Lung (tissue), 12 donors: ENCODE results near the gene IGFN1. TPM values are rescaled to one million over a fixed set of nuclear protein-coding genes. Genes with fewer than 3 reads are reported as not detected.

Source experiments
- ATAC-seq: fragments of 200-7000 bp; cut with Tn5 transposase; one replicate; pipeline ENCODE4 v1.9.1; 2020; ENCODE audit warnings: moderate number of reproducible peaks; ENCODE audit not compliant: insufficient read depth, low FRiP score
- DNase-seq, 3 donors: peaks; one replicate each; pipeline ENCODE4 v3.0.0-alpha.2; 2013 to 2017
- H3K27ac ChIP-seq, 2 donors: one replicate each; pipeline ENCODE4 v1.5.1; 2013; ENCODE audit warnings: mild to moderate bottlenecking in 2 of 2, moderate library complexity in 2 of 2, control low read depth in 1 of 2, inconsistent platforms in 1 of 2, low read depth in 1 of 2, low read length in 1 of 2
- H3K27me3 ChIP-seq, 3 donors: one replicate each; pipeline ENCODE4 v1.5.1; 2013; ENCODE audit warnings: low read length in 2 of 3; ENCODE audit not compliant: control insufficient read depth in 3 of 3, insufficient read depth in 3 of 3
- H3K36me3 ChIP-seq, 4 donors: one replicate each; pipeline ENCODE4 v1.5.1; 2013; ENCODE audit warnings: low read length in 4 of 4, mild to moderate bottlenecking in 1 of 4, moderate library complexity in 1 of 4; ENCODE audit not compliant: control insufficient read depth in 4 of 4, insufficient read depth in 4 of 4
- H3K4me1 ChIP-seq, 5 donors: one replicate each; pipeline ENCODE4 v1.5.1; 2013; ENCODE audit warnings: low read length in 5 of 5, mild to moderate bottlenecking in 2 of 5, moderate library complexity in 1 of 5; ENCODE audit not compliant: control insufficient read depth in 5 of 5, insufficient read depth in 5 of 5
- H3K4me3 ChIP-seq: one replicate; pipeline ENCODE4 v1.5.1; 2013; ENCODE audit warnings: mild to moderate bottlenecking, control low read depth, moderate library complexity
- H3K9ac ChIP-seq, 2 donors: one replicate each; pipeline ENCODE4 v1.5.1; 2013; ENCODE audit warnings: low read length in 2 of 2, control low read depth in 1 of 2; ENCODE audit not compliant: insufficient read depth in 1 of 2
- H3K9me3 ChIP-seq, 4 donors: one replicate each; pipeline ENCODE4 v1.5.1; 2013; ENCODE audit warnings: low read length in 3 of 4, mild to moderate bottlenecking in 1 of 4, moderate library complexity in 1 of 4; ENCODE audit not compliant: control insufficient read depth in 4 of 4, insufficient read depth in 3 of 4
- WGBS, 2 donors: extraction: QIAGEN DNeasy Blood & Tissue Kit; methylation state at CpG; one replicate each; pipeline ENCODE4 v1.1.7; 2013; 5-methylcytosine and 5-hydroxymethylcytosine counted together
- polyA plus RNA-seq, 2 donors: library from polyadenylated mRNA; stranded (reverse); fragments of 200-250 nt; gene quantifications; one replicate each; pipeline ENCODE4 v1.2.1, GENCODE V29; 2013
- total RNA-seq, 2 donors: library from RNA; depleted of rRNA in 1 of 2; stranded (reverse); fragments of >200 nt in 1 of 2; gene quantifications; one replicate each; pipeline ENCODE4 v1.2.1, GENCODE V29; 2014 to 2021
- TF ChIP-seq, protein P1 (sequence below): IDR thresholded peaks from 2 replicates; pipeline ENCODE4 v1.5.1; 2012; ENCODE audit warnings: mild to moderate bottlenecking; ENCODE audit errors: control extremely low read depth, extremely low read depth
- donor health status: control.
- donor health status: control.
- donor health status: Bipolar disorder and iron deficiency.
- donor health status: healthy.
- donor health status: DM: yes; HTN: yes; CAD: no.

The IGFN1 gene
- total and polyA plus RNA-seq, 4 donors = 0.25 to 3.6 (median 1.5) TPM

DNA sequence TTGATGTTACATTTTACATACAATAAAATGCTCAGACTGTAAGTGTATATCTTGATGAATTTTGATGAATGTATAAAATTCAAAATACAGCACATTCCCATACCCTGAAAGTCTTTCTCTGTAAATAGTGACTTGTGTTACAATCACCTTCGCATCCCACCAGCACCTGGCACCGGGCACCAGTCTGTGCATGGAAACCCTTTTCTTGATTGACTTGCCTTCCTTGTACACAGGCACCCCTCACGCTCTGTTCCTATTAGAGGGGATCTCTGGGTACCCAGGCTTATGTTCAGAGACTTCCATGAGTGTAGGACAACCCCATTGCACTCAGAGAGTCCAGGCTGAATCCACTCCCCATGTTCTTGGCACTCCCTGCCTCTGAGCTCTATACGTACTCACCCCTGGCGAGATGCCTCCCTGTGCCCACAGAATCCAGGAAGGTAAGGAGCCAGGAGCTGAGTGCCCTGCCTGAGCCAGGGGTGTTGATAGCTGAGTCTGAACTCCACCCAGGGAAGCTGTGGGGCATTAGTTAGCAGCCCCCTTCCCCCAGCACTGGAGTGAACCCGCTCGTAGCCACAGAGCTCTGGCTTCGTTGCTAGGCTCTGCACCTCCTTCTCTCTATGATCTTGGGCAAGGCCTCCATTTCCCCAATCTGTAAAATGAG lies 70.2 kb downstream of the IGFN1 start:
- TF ChIP-seq, protein P1, sequence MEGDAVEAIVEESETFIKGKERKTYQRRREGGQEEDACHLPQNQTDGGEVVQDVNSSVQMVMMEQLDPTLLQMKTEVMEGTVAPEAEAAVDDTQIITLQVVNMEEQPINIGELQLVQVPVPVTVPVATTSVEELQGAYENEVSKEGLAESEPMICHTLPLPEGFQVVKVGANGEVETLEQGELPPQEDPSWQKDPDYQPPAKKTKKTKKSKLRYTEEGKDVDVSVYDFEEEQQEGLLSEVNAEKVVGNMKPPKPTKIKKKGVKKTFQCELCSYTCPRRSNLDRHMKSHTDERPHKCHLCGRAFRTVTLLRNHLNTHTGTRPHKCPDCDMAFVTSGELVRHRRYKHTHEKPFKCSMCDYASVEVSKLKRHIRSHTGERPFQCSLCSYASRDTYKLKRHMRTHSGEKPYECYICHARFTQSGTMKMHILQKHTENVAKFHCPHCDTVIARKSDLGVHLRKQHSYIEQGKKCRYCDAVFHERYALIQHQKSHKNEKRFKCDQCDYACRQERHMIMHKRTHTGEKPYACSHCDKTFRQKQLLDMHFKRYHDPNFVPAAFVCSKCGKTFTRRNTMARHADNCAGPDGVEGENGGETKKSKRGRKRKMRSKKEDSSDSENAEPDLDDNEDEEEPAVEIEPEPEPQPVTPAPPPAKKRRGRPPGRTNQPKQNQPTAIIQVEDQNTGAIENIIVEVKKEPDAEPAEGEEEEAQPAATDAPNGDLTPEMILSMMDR = no peak
- Histone ChIP-seq H3K4me3 (no peak overlapping the region), H3K9ac (no peak overlapping the region), H3K36me3 (no peaks in the 10 kb centered on the region), H3K27ac (no peak overlapping the region), H3K4me1 (peaks cover 0 to 12% (median 4%) of the 10 kb centered on the region in 5 donors), H3K27me3 (peaks cover 0 to 2% (median 0%) of the 10 kb centered on the region in 3 donors), H3K9me3 (peaks cover 0 to 2% (median 0%) of the 10 kb centered on the region in 4 donors)
- ATAC-seq = no peak
- DNase-seq = no peak
- 95 to 97% methylated on average over 8 of the region's 8 CpGs for WGBS, 2 donors

- no peaks in the 10 kb centered on the region for H3K36me3 ChIP-seq
- H3K4me1 ChIP-seq = peaks cover 0 to 12% (median 4%) of the 10 kb centered on the region in 5 donors
- ATAC-seq (no peak), DNase-seq (no peak)
- H3K9ac ChIP-seq = no peak overlapping the region
- no peak overlapping the region for H3K27ac ChIP-seq
- H3K4me3 ChIP-seq = no peak overlapping the region
- TF ChIP-seq, protein P1 = no peak
- 92 to 95% methylated on average over 8 of the region's 8 CpGs for WGBS, 2 donors
- H3K9me3 ChIP-seq = peaks cover 0 to 2% (median 0%) of the 10 kb centered on the region in 4 donors
- H3K27me3 ChIP-seq = peaks cover 0 to 2% (median 0%) of the 10 kb centered on the region in 3 donors
Measured at GRCh38 chr1:201261771-201262547, 71.3 kb downstream of the IGFN1 start.

DNA sequence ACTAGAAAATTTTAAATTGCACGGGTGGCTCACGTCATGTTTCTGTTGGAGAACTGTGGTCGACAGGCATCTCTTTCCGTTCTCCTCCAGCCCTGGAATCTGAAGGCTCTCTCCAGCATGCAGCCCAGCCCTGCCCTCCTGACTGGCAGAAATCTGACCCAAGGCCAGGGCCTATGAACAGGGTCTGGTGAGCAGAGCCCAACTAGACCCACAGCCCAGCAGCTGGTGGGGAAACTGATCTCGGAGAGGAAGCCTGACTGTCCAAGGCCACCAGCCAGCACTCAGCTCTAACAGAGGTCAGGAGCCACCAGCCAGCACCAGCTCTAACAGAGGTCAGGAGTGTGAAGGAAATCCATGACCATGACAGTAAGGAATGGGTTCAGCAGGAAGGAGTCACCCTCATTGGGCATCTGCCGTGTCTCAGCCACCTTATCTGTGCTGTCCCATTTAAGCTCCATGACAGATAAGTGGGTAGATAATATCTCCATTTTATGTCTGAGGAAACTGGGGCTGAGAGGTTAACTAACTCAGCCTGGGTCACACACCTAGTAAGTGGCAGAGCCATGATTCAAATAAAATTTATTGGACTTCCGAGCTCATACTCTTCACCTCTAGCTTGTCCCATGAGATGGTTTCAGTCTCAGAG lies 72.5 kb downstream of the IGFN1 start:
- Histone ChIP-seq H3K27ac (no peak overlapping the region), H3K36me3 (no peaks in the 10 kb centered on the region), H3K27me3 (peaks cover 0 to 2% (median 2%) of the 10 kb centered on the region in 3 donors), H3K9ac (no peak overlapping the region), H3K9me3 (no peaks in the 10 kb centered on the region), H3K4me3 (no peak overlapping the region), H3K4me1 (peaks cover 0 to 12% (median 4%) of the 10 kb centered on the region in 5 donors)
- TF ChIP-seq, protein P1 = no peak
- ATAC-seq (no peak), DNase-seq (no peak)
- WGBS, 2 donors = 92 to 93% methylated on average over 7 of the region's 7 CpGs
